Measurements from ENCODE around the gene KRT17.
"Not testable (repeated sequence)": the region's sequence is repeated elsewhere in the genome, so short reads cannot be mapped to it uniquely, and the experiment has no call there.

Gene KRT17

DNA sequence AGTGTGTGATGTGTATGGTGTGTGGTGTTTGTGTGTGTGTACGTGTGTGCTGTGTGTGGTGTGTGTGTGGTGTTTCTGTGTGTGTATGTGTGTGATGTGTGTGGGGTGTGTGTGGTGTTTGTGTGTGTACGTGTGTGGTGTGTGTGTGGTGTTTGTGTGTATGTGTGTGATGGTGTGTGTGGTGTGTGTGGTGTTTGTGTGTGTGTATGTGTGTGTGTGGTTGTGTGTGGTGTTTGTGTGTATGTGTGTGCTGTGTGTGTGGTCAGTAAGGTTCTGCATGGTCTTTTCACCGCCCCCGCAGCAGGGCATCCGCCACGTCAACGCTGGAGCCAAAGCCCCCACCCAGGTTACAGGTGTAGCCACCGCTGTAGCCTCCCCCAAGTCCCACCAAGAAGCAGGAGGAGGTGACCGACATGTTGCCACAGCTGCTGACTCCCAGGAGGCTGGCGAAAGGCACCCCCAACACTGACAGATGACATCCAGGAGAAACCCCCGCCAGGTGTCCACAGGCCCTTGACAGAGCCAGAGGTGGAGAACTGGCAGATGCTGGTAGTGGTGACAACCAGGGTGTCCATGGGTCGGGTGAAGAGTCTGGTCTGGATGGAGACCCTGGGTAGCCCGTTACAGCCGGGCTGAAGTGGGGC lies 9.3 kb upstream of the KRT17 start:
- DNase-seq, result no peak

DNA sequence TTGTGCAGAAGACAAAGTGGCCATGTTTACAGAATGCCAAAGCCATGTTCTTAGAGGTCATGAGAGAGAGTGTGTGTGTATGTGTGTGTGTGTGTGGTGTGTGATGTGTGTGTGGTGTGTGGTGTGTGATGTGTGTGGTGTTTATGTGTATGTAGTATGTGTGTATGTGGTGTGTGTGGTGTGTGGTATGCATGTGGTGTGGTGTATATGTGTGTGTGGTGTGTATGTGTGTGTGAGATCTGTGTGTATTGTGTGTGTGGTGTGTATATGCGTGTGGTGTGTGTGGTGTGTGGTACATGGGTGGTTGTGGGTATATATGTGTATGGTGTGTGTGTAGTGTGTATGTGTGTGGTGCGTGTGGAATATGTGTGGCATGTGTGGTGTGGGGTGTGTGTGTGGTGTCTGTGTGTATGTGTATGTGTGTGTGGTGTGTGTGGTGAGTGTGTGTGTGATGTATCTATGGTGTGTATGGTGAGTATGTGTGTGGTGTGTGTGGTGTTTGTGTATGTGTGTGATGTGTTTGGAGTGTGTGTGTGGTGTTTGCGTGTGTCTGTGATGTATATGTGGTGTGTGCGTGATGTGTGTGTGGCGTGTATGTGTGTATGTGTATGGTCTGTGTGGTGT lies 8.2 kb upstream of the KRT17 start:
- DNase-seq, result no peak

GRCh38 chr17:41631898-41632285 lies 7.5 kb upstream of the KRT17 start:
- DNase-seq, result no peak

- DNase-seq, result no peak
Measured at GRCh38 chr17:41631025-41631897, 6.9 kb upstream of the KRT17 start.

- no peak for DNase-seq
Measured at GRCh38 chr17:41629826-41630670, 5.7 kb upstream of the KRT17 start.

GRCh38 chr17:41629316-41629715 lies 4.9 kb upstream of the KRT17 start:
- no peak for DNase-seq

- not testable (repeated sequence) for DNase-seq
Measured at GRCh38 chr17:41628621-41629255, 4.4 kb upstream of the KRT17 start.

GRCh38 chr17:41628073-41628370 lies 3.6 kb upstream of the KRT17 start:
- DNase-seq, result not testable (repeated sequence)

DNA sequence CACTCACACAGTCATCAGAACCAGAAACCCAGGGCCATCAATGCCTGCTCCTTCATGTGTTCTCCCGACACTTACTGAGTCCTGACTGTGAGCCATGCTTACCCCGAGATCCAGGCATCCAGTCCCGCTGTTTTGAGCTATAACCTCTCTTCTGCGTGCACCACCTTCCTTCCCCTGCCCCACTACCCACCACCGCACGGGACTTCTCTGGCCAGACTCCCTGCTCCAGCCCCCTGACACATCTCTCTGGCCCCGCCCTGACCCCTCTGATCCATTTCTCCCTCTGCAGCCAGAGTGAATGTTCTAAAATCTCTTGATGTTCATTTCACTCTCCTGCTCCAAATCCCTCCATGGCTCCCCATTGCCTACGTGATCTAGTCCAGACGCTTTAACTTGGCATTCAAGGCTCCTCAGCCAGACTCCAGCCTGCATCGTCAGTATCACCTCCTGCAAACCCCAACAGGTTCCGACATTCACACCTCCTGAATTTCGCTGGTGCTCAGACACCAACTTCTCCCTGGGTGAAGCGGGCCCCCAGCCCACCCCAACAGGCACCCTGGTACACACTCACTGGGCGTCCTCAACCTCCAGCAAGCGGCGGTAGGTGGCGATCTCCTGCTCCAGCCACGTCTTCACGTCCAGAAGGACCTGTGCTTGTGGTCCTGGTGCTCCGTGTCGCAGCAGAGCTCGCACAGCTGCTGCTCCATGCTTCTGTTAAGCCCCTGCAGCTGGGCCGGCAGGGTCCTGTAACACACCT lies 3.1 kb upstream of the KRT17 start:
- no peak for DNase-seq

- DNase-seq, result not testable (repeated sequence)
Measured at GRCh38 chr17:41626914-41627295, 2.5 kb upstream of the KRT17 start.

DNA sequence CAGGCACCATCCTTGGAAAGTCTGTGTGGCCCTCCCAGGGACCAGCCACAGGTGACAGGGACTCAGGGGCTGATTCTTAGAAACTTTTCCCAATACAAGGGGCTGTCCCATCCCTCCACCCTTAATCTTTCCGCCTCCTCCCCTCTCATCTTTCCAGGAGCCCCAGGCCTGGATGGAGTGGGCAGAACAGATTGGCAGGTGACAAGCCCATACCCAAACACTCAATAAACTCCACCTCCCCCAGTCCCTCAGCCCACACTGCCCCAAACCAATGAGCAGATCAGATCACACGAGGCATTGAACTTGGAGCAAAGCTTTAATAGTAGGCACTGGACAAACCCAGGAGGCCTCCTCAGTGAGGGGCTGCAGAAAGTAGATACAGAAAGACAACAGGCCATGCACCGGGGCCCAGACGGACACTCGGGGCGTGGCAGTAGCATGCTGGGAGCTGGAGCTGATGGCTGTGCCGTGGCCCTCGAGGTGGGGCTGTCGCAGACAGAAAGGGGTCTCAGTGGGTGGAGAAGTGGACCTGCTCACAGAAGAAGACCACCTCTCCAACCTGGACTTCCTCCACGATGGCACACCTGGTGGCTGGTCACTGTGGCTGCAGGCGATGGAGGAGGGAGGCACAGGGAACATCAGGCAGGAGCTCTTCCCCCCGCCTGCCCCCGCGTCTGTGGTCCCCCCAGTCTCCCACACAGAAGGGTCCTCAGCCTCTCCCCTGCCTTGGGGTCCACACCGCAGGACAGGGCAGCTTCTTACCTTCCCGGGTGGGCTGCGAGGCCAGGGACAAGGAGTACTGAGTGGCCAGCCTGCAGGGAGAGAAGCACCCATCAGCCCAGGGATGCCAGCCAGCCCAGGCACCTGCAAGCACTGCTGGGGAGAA lies 1.9 kb upstream of the KRT17 start:
- DNase-seq, result not testable (repeated sequence)

DNA sequence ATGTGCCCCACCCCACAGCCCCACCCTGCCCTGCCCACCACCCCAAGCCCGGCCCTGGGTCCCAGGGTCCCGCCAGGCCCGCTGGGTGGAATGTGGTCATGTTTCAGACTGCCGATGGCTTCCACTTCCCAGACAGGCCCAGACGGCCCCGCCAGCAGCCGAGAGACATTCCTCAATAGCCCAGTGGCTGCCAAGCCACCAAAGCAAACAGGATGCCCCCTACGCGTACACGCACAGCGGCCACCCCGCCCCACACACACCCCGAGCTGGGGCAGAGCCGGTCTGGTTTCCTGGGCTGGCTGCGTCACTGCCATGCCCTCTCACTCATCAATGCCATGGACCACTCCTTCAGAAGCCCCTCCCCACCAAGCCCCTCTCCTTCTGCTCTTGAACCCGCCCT lies 1.2 kb upstream of the KRT17 start:
- no peak for DNase-seq

- DNase-seq, result not testable (repeated sequence)
Measured at GRCh38 chr17:41623184-41623861, 1.1 kb downstream of the KRT17 start.

- not testable (repeated sequence) for DNase-seq
Measured at GRCh38 chr17:41622340-41623183, 1.8 kb downstream of the KRT17 start.

- DNase-seq, result no peak
Measured at GRCh38 chr17:41621916-41622315, 2.5 kb downstream of the KRT17 start.

DNA sequence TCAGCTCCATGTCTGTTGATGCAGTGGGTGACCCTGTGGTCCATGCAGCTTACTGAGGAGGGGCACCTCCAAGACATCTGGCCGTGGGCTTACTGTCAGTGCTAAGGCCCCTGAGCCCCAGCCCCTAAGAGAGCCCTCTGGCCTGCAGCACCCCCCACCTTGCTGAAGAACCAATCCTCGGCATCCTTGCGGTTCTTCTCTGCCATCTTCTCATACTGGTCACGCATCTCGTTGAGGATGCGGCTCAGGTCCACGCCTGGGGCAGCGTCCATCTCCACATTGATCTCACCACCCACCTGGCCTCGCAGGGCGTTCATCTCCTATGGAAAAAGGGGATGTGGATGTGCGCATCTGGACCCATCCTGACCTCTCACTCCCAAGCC lies 2.9 kb downstream of the KRT17 start:
- DNase-seq, result not testable (repeated sequence)

DNA sequence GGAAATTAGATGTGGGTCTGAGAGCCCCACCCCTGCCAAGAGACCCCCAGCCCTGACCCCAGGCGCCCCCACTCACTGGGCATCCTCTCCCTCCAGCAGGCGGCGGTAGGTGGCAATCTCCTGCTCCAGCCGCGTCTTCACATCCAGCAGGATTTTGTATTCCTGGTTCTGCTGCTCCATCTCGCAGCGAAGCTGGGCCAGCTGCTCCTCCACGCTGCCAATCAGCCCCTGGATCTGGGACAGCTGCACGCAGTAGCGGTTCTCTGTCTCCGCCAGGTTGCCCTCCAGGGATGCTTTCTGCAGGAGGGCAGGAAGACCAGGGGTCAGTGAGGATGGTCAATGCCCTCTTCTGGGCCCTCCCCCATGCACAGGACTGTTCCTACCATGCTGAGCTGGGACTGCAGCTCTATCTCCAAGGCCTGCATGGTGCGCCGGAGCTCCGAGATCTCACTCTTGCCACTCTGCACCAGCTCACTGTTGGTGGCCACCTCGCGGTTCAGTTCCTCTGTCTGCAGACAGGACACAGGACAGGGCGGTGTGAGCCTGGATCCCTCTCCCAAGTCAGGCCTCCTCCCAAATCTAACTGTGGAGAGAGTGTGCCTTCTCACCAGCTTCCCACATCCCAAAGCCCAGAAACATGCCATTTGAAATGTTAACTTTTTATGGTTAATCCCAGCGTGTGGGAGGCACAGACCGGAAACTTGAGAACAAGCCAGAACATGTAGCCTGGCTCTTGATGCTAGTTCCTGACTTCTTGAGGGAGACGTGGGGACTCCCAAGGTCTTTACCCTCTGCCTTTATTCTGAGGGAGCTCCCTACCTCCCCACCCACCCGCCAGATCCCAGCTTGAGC lies 3.6 kb downstream of the KRT17 start:
- no peak for DNase-seq

DNA sequence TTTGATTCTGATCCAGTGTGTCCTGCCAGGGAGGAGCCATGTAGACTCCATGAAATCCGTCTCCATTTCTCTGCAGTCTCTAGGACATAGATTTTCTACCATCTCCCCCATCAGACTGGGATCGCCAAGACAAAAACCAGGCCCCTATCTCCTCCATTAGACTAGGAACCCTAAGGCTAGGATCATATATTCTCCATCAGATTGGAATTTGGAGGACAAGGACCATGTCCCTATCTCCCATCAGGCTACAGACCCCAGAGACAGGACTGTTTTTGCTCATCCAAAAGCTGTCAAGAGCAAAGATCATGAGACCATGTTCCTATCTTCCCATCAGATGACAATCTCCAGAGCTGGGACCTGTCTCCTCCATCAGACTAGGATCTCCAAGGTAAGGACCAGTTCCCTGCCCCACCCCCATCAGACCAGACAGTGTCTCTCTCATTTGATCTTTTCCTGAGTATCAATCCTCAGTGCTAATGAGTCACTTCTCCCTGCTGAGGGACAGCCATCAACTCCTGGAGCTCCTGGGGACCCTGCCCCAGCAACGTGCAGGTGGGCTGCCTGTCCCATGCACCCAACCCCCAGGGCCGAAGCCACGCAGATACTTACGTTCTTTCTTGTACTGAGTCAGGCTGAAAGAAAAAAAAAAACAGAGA lies 4.3 kb downstream of the KRT17 start:
- not testable (repeated sequence) for DNase-seq
